Motor neuron (in vitro differentiated cells): ENCODE data around the gene KEAP1. TPM values are rescaled to one million over a fixed set of nuclear protein-coding genes. Genes with fewer than 3 reads are reported as not detected.

Source experiments
- ATAC-seq, 8 experiments: fragments of 200-7000 bp; cut with Tn5 transposase; replicated peaks in 6 of 8; 2 replicates each; pipeline ENCODE4 v1.8.0; 2021; ENCODE audit warnings: mild to moderate bottlenecking in 8 of 8, moderate library complexity in 8 of 8
- H3K27ac ChIP-seq, 2 donors: fragments of 250-450 bp; sonication (Bioruptor Pico); 2 replicates each; pipeline ENCODE4 v1.9.0; 2021; ENCODE audit warnings: antibody characterized with exemption in 2 of 2, mild to moderate bottlenecking in 2 of 2, moderate library complexity in 1 of 2
- H3K4me1 ChIP-seq, 2 donors: fragments of 250-450 bp; sonication (Bioruptor Pico); replicated peaks in 1 of 2; 2 replicates each; pipeline ENCODE4 v1.6.1; 2021; ENCODE audit warnings: antibody characterized with exemption in 2 of 2, mild to moderate bottlenecking in 2 of 2, moderate library complexity in 1 of 2
- H3K4me3 ChIP-seq, 5 donors: fragments of 250-450 bp; sonication (Bioruptor Pico); 2 replicates each; pipeline ENCODE4 v1.9.0; 2021; ENCODE audit warnings: antibody characterized with exemption in 5 of 5, mild to moderate bottlenecking in 5 of 5, moderate library complexity in 4 of 5
- WGBS, 10 experiments: fragments of 450-650 bp; shearing (Covaris generic); methylation state at CpG; one replicate each; pipeline ENCODE4 v1.0.0; 2022; 5-methylcytosine and 5-hydroxymethylcytosine counted together
- in situ Hi-C, 9 experiments: fragments of 400-800 bp; cut with MboI; loops; one replicate each; pipeline ENCODE4 v1.15.0; 2021; ENCODE audit warnings: low sequenced_read_pairs in 9 of 9, low pct_unique_long_range_greater_than_20kb in 2 of 9; ENCODE audit not compliant: unreplicated experiment in 9 of 9
- total RNA-seq, 8 experiments: library from RNA; unstranded; fragments of 300-600 nt; gene quantifications; 2 replicates each; pipeline versions ENCODE4 v1.2.3 to v1.2.4, GENCODE V29; 2022

Gene KEAP1
- total RNA-seq, 8 experiments from 2014 or later: 27.1 to 84.0 (median 49.6) TPM

GRCh38 chr19:10518444-10519361, 15.5 kb upstream of the KEAP1 start:
- no peak overlapping the region for H3K4me3 ChIP-seq
- in situ Hi-C loops: no loop called here
- 5 to 44% (median 25%) methylated on average over 1 to 8 of the region's 33 CpGs; no CpG with 5 or more reads in 6 of the 10 experiments for WGBS, 10 experiments
- H3K4me1 ChIP-seq: peaks cover 0 to 14% of the 10 kb centered on the region in 2 donors
- H3K27ac ChIP-seq: no peak overlapping the region
- ATAC-seq: peak in 2 of 8 experiments; percentile 4 to 5

- Histone ChIP-seq H3K4me3 (no peak overlapping the region), H3K27ac (no peak overlapping the region), H3K4me1 (peaks cover 0 to 14% of the 10 kb centered on the region in 2 donors)
- ATAC-seq: peak; percentile 34 to 58 (median 48)
- 0 to 10% (median 0%) methylated on average over 2 to 6 of the region's 27 CpGs; no CpG with 5 or more reads in 5 of the 10 experiments for WGBS, 10 experiments
- in situ Hi-C loops: no loop called here
These were observed 14.7 kb upstream of the KEAP1 start for GRCh38 chr19:10517760-10518443.

GRCh38 chr19:10517361-10517759, 14.2 kb upstream of the KEAP1 start, which contains the start of gene S1PR5:
S1PR5 (minus strand) TSS chr19:10517447; CDS start chr19:10515011, 2,436 bp downstream.
- no peak within 1 kb of the TSS for H3K27ac ChIP-seq
- 11% methylated on average over 10 of the region's 39 CpGs; no CpG with 5 or more reads in 9 of the 10 experiments for WGBS, 10 experiments
- H3K4me1 ChIP-seq: peaks cover 0 to 14% of the 10 kb centered on the region in 2 donors
- H3K4me3 ChIP-seq: no peak within 1 kb of the TSS
- ATAC-seq: peak; percentile 32 to 69 (median 52)
- in situ Hi-C loops: no loop called here

GRCh38 chr19:10516671-10517286, 13.6 kb upstream of the KEAP1 start:
- no peak for ATAC-seq
- no peak overlapping the region for H3K4me3 ChIP-seq
- H3K4me1 ChIP-seq: peaks cover 0 to 14% of the 10 kb centered on the region in 2 donors
- 39 to 83% (median 55%) methylated on average over 1 to 5 of the region's 10 CpGs; no CpG with 5 or more reads in 2 of the 10 experiments for WGBS, 10 experiments
- no peak overlapping the region for H3K27ac ChIP-seq
- in situ Hi-C loops: no loop called here

GRCh38 chr19:10516064-10516385, 12.9 kb upstream of the KEAP1 start:
- no peak overlapping the region for H3K27ac ChIP-seq
- no peak for ATAC-seq
- in situ Hi-C loops: no loop called here
- peaks cover 0 to 14% of the 10 kb centered on the region in 2 donors for H3K4me1 ChIP-seq
- H3K4me3 ChIP-seq: no peak overlapping the region
- WGBS, 10 experiments: 66 to 100% (median 73%) methylated on average over 1 to 4 of the region's 5 CpGs; no CpG with 5 or more reads in 5 of the 10 experiments

GRCh38 chr19:10514211-10515145, 11.3 kb upstream of the KEAP1 start:
- peak in 5 of 8 experiments; percentile 24 to 59 (median 53) for ATAC-seq
- Histone ChIP-seq H3K4me3 (peak overlapping the region in 2 of 5 donors; percentile 3 to 14), H3K27ac (no peak overlapping the region), H3K4me1 (peaks cover 0 to 18% of the 10 kb centered on the region in 2 donors)
- in situ Hi-C loops: no loop called here
- 0 to 56% (median 40%) methylated on average over 1 to 10 of the region's 107 CpGs; no CpG with 5 or more reads in 5 of the 10 experiments for WGBS, 10 experiments

GRCh38 chr19:10513223-10513622, 10.1 kb upstream of the KEAP1 start:
- peaks cover 0 to 14% of the 10 kb centered on the region in 2 donors for H3K4me1 ChIP-seq
- WGBS, 10 experiments: 20 to 88% (median 56%) methylated on average over 2 to 7 of the region's 7 CpGs
- in situ Hi-C loops: no loop called here
- H3K27ac ChIP-seq: no peak overlapping the region
- ATAC-seq: no peak
- no peak overlapping the region for H3K4me3 ChIP-seq

- 0 to 60% (median 30%) methylated on average over 1 to 3 of the region's 15 CpGs; no CpG with 5 or more reads in 6 of the 10 experiments for WGBS, 10 experiments
- in situ Hi-C loops: no loop called here
- no peak overlapping the region for H3K27ac ChIP-seq
- peaks cover 0 to 4% of the 10 kb centered on the region in 2 donors for H3K4me1 ChIP-seq
- H3K4me3 ChIP-seq: no peak overlapping the region
- no peak for ATAC-seq
These were observed 7.2 kb upstream of the KEAP1 start for GRCh38 chr19:10510301-10510802.

- in situ Hi-C loops: no loop called here
- H3K27ac ChIP-seq: no peak overlapping the region
- 0 to 93% (median 80%) methylated on average over 1 to 3 of the region's 3 CpGs; no CpG with 5 or more reads in 7 of the 10 experiments for WGBS, 10 experiments
- ATAC-seq: no peak
- peaks cover 0 to 4% of the 10 kb centered on the region in 2 donors for H3K4me1 ChIP-seq
- no peak overlapping the region for H3K4me3 ChIP-seq
These were observed 5.6 kb upstream of the KEAP1 start for GRCh38 chr19:10508707-10509106.

GRCh38 chr19:10508036-10508435, 4.9 kb upstream of the KEAP1 start:
- in situ Hi-C loops: no loop called here
- no peak for ATAC-seq
- WGBS, 10 experiments: 60 to 100% (median 80%) methylated on average over 1 to 11 of the region's 16 CpGs; no CpG with 5 or more reads in 2 of the 10 experiments

GRCh38 chr19:10505583-10506229, 2.5 kb upstream of the KEAP1 start:
- Histone ChIP-seq H3K27ac (no peak overlapping the region), H3K4me3 (no peak overlapping the region), H3K4me1 (peaks cover 4 to 9% of the 10 kb centered on the region in 2 donors)
- WGBS, 10 experiments: 20 to 98% (median 57%) methylated on average over 4 to 16 of the region's 17 CpGs
- in situ Hi-C loops: no loop called here
- peak in 2 of 8 experiments; percentile 3 for ATAC-seq

More at GRCh38 chr19:10508036-10508435, 4.9 kb upstream of the KEAP1 start:
- no peak overlapping the region for H3K27ac ChIP-seq
- no peak overlapping the region for H3K4me3 ChIP-seq
- H3K4me1 ChIP-seq: peaks cover 0 to 4% of the 10 kb centered on the region in 2 donors
